HG03520 (cell line): ENCODE results near the gene NOTCH3.

Source experiments
- ATAC-seq: cut with Tn5 transposase; IDR thresholded peaks from one replicate; pipeline ENCODE4 v1.9.1; 2021; ENCODE audit warnings: mild to moderate bottlenecking, moderate library complexity; ENCODE audit not compliant: unreplicated experiment

NOTCH3 gene

GRCh38 chr19:15236886-15237285, 36.1 kb upstream of the NOTCH3 start:
- ATAC-seq: no peak

GRCh38 chr19:15235781-15236180, 35.0 kb upstream of the NOTCH3 start:
- no peak for ATAC-seq

GRCh38 chr19:15234431-15235130, 33.8 kb upstream of the NOTCH3 start:
- ATAC-seq: no peak

DNA sequence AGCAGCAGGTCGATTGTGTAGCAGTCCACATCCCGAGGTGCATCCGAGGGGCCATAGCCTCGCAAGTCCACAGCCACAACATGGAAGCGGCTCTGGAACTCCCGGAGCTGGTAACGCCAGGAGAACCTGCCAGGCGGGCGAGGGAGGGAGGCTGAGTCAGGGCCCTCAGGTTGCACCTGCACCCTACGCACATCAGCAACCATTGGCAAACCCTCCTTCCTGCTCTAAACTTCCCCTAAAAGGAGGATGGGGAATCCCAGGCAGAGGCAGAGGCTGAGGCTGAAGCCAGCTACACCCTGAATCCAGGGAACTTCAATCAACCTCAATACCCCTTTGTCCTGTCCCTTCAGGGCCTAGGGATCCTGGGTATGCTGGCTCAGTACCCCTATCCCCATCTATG, 30.5 kb upstream of the NOTCH3 start:
- no peak for ATAC-seq

GRCh38 chr19:15227261-15227660, 26.5 kb upstream of the NOTCH3 start:
- no peak for ATAC-seq

GRCh38 chr19:15225760-15226159, 25.0 kb upstream of the NOTCH3 start:
- no peak for ATAC-seq

DNA sequence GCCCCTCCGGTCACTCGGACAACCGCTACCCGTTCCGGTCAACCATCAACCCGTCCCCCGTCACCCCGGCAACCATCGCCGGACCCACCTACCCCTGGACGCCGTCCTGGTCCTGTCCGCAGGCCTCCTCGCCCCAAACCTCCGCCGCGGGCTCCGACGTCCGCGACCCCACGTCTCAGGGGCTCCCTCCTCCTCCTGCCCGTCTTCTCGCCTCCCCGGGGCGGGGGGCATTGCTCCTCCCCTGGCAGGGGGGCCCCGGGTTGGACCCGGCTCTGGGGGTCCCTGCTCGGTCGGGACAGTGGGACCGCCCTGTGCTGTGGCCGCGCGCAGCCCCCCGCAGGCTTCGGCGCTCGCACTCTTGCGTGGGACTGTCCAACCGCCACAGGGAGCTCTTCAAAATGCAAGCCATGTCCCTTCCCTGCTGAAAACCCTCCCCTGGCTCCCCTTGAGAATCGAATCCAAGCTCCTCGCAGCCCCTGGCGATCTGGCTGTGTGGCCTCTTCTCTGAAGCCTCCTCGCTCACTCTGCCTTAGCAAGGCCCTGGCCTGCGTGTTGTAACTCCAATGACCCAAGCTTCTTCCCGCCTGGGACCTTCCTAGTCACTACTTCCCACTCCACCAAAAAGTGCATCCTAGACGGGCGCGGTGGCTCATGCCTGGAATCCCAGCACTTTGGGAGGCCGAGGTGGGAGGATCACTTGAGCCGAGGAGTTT, 23.0 kb upstream of the NOTCH3 start:
- ATAC-seq: no peak

DNA sequence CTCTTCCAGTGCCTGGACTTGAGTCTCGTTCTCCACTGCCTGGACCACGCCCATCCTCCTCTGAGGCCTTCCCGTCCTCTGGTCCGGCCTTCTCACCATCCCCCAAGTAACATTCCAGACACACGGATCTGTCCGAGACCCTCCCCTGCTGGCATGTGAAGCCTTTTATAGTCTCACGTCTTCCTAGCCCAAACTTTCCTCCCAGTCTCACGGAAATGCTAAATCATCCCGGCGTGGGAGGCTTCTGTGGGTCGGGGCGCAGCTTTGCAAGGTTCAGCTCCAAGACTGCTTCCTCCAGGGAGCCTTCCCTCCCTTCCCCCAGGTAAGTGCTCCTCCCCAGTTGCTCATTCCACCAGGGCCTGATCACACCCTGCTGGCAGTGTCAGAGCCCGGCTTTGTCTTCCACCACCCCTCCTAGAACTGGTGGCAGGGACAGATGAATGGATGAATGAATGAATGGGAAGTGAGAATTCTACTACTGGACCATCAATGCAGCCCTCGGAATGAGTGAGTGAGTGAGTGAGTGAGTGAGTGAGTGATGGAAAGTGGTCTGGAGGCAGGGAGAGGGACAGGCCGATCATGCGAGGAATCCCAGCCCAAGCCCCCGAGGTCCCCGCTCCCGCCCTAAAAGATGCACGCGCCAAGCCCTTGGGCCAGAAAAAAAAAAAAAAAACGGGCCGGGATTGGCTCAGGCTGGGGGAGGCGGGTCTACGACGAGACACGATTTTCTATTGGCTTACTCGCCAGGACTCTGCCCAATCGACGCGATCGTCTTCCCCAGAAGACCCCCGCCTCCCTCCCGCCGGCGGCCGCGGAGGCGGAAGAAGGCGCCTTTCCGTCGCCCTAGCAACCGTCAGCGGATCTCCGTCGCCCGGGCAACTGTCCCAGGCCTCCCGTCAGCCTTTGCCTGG, 22.2 kb upstream of the NOTCH3 start:
- no peak for ATAC-seq

DNA sequence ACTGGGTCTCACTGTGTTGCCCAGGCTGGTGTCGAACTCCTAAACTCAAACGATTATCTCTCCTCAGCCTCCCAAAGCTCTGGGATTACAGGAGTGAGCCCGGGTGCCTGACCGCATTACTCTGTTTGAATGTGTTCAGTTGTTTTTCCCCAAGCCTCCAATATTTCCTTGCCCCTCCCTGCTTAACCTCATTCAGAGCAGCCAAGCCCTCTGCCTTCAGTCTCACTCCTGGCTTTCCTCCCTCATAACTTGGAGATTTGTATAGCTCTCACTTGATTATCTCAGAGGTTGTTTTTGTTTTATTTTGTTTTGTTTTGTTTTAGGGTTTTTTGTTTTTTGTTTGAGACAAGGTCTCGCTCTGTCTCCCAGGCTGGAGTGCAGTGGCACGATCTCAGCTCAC, 20.0 kb upstream of the NOTCH3 start:
- ATAC-seq: no peak

DNA sequence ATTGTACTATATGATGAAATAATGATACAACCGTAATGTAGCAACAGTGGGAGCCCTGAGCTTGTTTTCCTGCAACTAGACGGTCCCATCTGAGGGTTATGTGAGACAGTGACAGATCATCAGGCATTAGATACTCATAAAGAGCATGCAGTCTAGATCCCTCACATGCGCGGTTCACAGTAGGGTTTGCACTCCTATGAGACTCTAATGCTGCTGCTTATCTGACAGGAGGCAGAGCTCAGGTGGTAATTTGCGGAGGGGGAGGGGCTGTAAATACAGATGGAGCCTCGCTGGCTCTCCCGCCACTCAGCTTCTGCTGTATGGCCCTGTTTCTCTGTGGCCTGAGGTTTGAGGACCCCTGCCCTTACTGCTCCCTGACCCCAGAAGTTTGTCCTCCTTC, 17.7 kb upstream of the NOTCH3 start:
- no peak for ATAC-seq

DNA sequence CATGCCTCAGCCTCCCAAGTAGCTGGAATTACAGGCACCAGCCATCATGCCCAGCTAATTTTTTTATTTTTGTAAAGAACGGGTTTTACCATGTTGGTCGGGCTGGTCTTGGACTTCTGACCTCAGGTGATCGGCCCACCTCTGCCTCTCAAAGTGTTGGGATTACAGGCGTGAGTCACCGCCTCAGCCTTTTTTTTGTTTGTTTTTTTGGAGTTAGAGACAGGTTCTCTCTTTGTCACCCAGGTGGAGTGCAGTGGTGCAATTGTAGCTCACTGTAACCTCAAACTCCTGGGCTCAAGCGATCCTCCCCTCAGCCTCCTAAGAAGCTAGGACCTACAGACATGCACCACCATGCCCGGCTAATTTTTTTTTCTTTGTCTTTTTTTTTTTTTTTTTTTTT, 15.6 kb upstream of the NOTCH3 start:
- ATAC-seq: no peak

DNA sequence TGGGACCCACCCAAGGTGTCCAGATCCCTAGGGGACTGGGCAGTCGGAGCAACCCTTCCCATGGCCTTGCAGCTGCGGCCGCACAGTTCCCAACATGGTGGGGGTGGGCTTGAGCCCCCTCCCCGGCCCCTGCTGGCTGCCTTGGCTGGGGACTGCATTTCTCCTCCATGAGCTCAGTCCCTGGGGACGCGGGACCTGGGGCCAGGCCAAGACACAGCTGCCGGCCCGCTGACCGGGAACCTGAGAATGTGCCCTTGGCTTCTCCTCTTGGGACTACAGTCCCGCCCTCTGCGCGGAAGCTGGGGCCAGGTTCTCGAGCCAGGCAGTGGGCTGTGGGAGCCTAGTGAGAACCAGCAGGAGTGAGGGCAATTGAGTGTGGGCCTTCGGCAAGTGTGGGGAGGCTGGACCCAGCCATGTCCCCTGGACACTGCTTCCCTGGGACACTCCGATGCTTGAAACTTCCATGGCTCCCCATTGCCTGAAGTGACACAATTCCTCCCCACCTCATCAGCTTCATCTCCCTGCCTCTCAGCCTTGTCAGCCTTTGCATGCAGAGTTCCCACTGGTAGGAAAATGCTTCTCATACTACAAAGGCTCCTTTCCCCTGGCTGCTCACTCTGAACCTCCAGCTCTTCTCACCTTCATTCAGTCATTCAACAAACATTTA, 13.1 kb upstream of the NOTCH3 start:
- ATAC-seq: no peak

GRCh38 chr19:15212711-15213110, 11.9 kb upstream of the NOTCH3 start:
- ATAC-seq: no peak

DNA sequence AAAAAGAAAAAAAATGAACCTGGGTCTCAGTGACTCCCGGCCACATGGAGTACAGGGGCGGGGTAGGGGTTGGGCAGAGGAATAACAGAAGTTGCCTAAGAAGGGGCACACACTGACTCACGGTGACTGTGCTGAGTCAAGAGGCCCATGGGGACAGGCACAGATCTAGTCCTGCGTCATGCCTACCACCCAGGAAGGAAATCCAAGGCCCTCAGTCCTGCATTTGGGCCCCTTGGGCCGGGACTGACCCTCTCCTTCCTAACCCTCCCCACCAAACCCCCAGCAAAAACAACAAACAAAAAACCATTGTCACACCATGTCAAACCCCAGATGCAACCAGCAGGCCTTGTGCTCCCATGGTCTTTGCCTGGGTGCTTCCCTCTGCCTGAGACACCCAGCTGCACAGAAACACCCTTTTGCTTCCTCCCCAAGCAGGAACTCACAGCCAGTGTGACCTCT, 9.6 kb upstream of the NOTCH3 start:
- ATAC-seq: no peak

- ATAC-seq: no peak
Observed at GRCh38 chr19:15201374-15202023, 704 bp upstream of the NOTCH3 start.

DNA sequence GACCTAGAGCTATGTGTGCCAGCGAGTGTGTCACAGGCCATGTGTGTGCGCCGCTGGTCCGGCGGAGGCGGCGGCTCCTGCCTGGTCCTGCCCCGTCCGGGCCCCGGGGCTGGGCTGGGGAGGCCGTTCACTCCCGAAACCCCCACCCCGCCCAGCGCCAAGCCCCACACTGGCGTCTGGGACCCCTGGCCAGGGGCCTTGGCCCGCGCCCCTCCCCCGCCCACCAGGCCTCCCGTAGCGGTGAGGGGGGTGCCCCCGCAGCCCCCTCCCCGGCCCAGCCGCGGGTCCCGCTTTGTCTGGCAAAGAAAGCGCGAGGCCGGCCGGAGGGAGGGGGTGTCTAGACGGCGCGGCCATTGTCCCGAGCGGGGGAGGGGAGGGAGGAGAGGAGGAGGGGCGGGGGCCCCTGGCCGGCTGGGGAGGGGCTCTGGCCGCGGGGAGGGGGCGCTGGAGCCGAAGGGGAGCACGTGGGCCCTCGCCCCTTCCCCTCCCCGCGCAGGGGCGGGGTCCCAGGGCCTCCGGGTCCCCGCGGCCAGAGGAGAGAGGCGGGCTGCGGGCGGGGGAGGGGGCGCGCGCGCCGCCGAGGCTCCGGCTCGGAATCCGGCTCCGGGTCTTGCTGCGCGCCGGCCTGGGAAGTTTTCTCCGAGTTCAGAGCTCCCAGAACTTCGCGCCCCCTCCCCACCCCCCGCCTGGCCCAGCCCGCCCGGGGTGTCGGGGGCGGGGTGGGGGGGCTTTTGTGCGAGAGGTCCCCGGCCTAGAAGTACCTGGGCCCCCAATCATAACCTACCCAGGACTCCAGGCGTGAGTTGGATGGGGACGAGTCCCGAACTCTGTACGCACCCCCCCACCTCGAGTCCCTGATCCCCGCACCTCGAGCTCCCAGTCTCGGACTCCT, 888 bp downstream of the NOTCH3 start:
- no peak for ATAC-seq

GRCh38 chr19:15198951-15199660, 1.7 kb downstream of the NOTCH3 start:
- ATAC-seq: no peak

- ATAC-seq: no peak
Observed at GRCh38 chr19:15197942-15198341, 2.9 kb downstream of the NOTCH3 start.
